Rectal smooth muscle tissue (tissue), 1 donor: ENCODE results near the gene LMCD1.

ENCODE experiments used
- H3K27ac ChIP-seq: one replicate; pipeline ENCODE4 v1.7.0; 2013; ENCODE audit warnings: low read depth, low read length, inconsistent platforms
- H3K27me3 ChIP-seq: one replicate; pipeline ENCODE4 v1.7.0; 2013; ENCODE audit warnings: low read length; ENCODE audit not compliant: control insufficient read depth, insufficient read depth
- H3K36me3 ChIP-seq: one replicate; pipeline ENCODE4 v1.7.0; 2013; ENCODE audit warnings: low read length; ENCODE audit not compliant: control insufficient read depth, insufficient read depth
- H3K4me1 ChIP-seq: one replicate; pipeline ENCODE4 v1.7.0; 2013; ENCODE audit warnings: low read length; ENCODE audit not compliant: control insufficient read depth, insufficient read depth
- H3K4me3 ChIP-seq: one replicate; pipeline ENCODE4 v1.7.0; 2013; ENCODE audit warnings: low read length
- H3K9ac ChIP-seq: one replicate; pipeline ENCODE4 v1.7.0; 2013; ENCODE audit warnings: low read length

The LMCD1 gene

GRCh38 chr3:8618950-8619349 is 117.3 kb downstream of the LMCD1 start:
- Histone ChIP-seq H3K9ac (no peak overlapping the region), H3K36me3 (no peaks in the 10 kb centered on the region), H3K27me3 (peaks cover 1% of the 10 kb centered on the region), H3K4me1 (no peaks in the 10 kb centered on the region), H3K27ac (no peak overlapping the region), H3K4me3 (no peak overlapping the region)

DNA sequence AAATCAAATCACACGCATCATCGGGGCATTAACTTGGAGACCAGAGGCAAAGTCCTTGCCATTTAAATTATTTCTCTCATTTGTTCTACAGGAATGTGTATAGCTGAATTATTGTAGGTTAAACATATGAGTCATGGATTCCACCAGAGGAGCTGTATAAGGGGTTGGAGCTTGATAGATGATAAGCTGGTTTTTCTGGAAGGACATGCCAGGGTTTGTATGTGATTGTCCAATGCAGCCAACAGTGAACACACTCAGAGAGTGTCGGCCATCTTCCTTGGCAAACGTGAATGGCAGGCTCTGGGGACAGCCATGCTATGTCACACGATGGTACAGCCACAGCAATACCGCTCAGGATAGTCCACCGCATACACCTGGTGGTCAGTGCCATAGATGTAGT is 117.9 kb downstream of the LMCD1 start:
- H3K27me3 ChIP-seq = peaks cover 1% of the 10 kb centered on the region
- H3K27ac ChIP-seq = no peak overlapping the region

GRCh38 chr3:8621141-8621540 is 119.5 kb downstream of the LMCD1 start:
- Histone ChIP-seq H3K9ac (no peak overlapping the region), H3K27me3 (peaks cover 1% of the 10 kb centered on the region), H3K4me1 (no peaks in the 10 kb centered on the region), H3K4me3 (no peak overlapping the region), H3K27ac (no peak overlapping the region), H3K36me3 (no peaks in the 10 kb centered on the region)

More for the DNA sequence above, 117.9 kb downstream of the LMCD1 start:
- no peak overlapping the region for H3K9ac ChIP-seq
- no peak overlapping the region for H3K4me3 ChIP-seq
- H3K36me3 ChIP-seq = no peaks in the 10 kb centered on the region
- no peaks in the 10 kb centered on the region for H3K4me1 ChIP-seq

- Histone ChIP-seq H3K4me3 (no peak overlapping the region), H3K27me3 (peaks cover 1% of the 10 kb centered on the region), H3K4me1 (no peaks in the 10 kb centered on the region), H3K9ac (no peak overlapping the region), H3K36me3 (no peaks in the 10 kb centered on the region), H3K27ac (no peak overlapping the region)
Observed at GRCh38 chr3:8621872-8622271, 120.2 kb downstream of the LMCD1 start.

- H3K9ac ChIP-seq = no peak overlapping the region
- peak overlapping the region; percentile 5 for H3K4me3 ChIP-seq
- peaks cover 1% of the 10 kb centered on the region for H3K27me3 ChIP-seq
- H3K4me1 ChIP-seq = no peaks in the 10 kb centered on the region
- H3K27ac ChIP-seq = no peak overlapping the region
- no peaks in the 10 kb centered on the region for H3K36me3 ChIP-seq
Observed at GRCh38 chr3:8622873-8623691, 121.5 kb downstream of the LMCD1 start.

GRCh38 chr3:8623741-8624140 is 122.1 kb downstream of the LMCD1 start:
- H3K27me3 ChIP-seq = peaks cover 1% of the 10 kb centered on the region
- no peak overlapping the region for H3K4me3 ChIP-seq
- no peaks in the 10 kb centered on the region for H3K36me3 ChIP-seq
- H3K4me1 ChIP-seq = no peaks in the 10 kb centered on the region
- H3K27ac ChIP-seq = no peak overlapping the region
- H3K9ac ChIP-seq = no peak overlapping the region
